ENCODE results near the gene DBNDD2.

DBNDD2 gene

GRCh38 chr20:45390931-45391330 is 17.2 kb upstream of the DBNDD2 start:
- no peak overlapping the region for H3K4me3 ChIP-seq (ENCODE audit: low read depth, low read length)

GRCh38 chr20:45391559-45391958 is 16.5 kb upstream of the DBNDD2 start:
- TF ChIP-seq CTCF (IDR thresholded peaks at IDR 0.05; ENCODE audit: low read depth, low read length), result no peak
- H3K4me3 ChIP-seq (ENCODE audit: low read depth, low read length), result no peak overlapping the region

More at GRCh38 chr20:45390931-45391330, 17.2 kb upstream of the DBNDD2 start:
- TF ChIP-seq CTCF (IDR thresholded peaks at IDR 0.05; ENCODE audit: low read depth, low read length), result no peak

GRCh38 chr20:45392733-45393132 is 15.4 kb upstream of the DBNDD2 start:
- no peak for TF ChIP-seq CTCF (IDR thresholded peaks at IDR 0.05; ENCODE audit: low read depth, low read length)
- no peak overlapping the region for H3K4me3 ChIP-seq (ENCODE audit: low read depth, low read length)

GRCh38 chr20:45394221-45395113 is 13.6 kb upstream of the DBNDD2 start:
- no peak for TF ChIP-seq CTCF (IDR thresholded peaks at IDR 0.05; ENCODE audit: low read depth, low read length)
- no peak overlapping the region for H3K4me3 ChIP-seq (ENCODE audit: low read depth, low read length)

GRCh38 chr20:45395114-45395415 is 13.0 kb upstream of the DBNDD2 start:
- H3K4me3 ChIP-seq (ENCODE audit: low read depth, low read length), result no peak overlapping the region
- TF ChIP-seq CTCF (IDR thresholded peaks at IDR 0.05; ENCODE audit: low read depth, low read length), result no peak

- no peak overlapping the region for H3K4me3 ChIP-seq (ENCODE audit: low read depth, low read length)
- no peak for TF ChIP-seq CTCF (IDR thresholded peaks at IDR 0.05; ENCODE audit: low read depth, low read length)
Measured at GRCh38 chr20:45399018-45399417, 9.1 kb upstream of the DBNDD2 start.

- TF ChIP-seq CTCF (IDR thresholded peaks at IDR 0.05; ENCODE audit: low read depth, low read length), result no peak
- H3K4me3 ChIP-seq (ENCODE audit: low read depth, low read length), result no peak overlapping the region
Measured at GRCh38 chr20:45400346-45401031, 7.6 kb upstream of the DBNDD2 start.

Measured in WI38 (cell line).